BJ (cell line): ENCODE data around the gene PIP4K2A. TPM values are rescaled to one million over a fixed set of nuclear protein-coding genes. Genes with fewer than 3 reads are reported as not detected.

Source experiments
- CTCF ChIA-PET: fragments of 350-600 bp; formaldehyde crosslinking; extraction: SDS; loops from one replicate; lab custom pipeline; 2021; ENCODE audit warnings: antibody characterized with exemption, inconsistent platforms; lab: Yijun Ruan, JAX
- POLR2A ChIA-PET: fragments of 300-600 bp; sonication (Branson Sonifier 250); formaldehyde crosslinking; extraction: SDS; loops from one replicate; lab custom pipeline; 2021; ENCODE audit warnings: antibody characterized with exemption; lab: Charles Lee
- DNase-seq: peaks from one replicate; pipeline ENCODE4 v3.0.0-alpha.2; 2011; ENCODE audit warnings: low read depth
- H3K27me3 ChIP-seq: 2 replicates; pipeline ENCODE4 v1.6.0; 2011; ENCODE audit warnings: low read length; ENCODE audit not compliant: control insufficient read depth, insufficient read depth
- H3K36me3 ChIP-seq: 2 replicates; pipeline ENCODE4 v1.5.1; 2011; ENCODE audit warnings: low read length; ENCODE audit not compliant: control insufficient read depth, insufficient read depth
- H3K4me3 ChIP-seq: 2 replicates; pipeline ENCODE4 v1.5.1; 2011; ENCODE audit warnings: low read depth, mild to moderate bottlenecking, control low read depth, low read length
- CTCF ChIP-seq: IDR thresholded peaks from 2 replicates; pipeline ENCODE4 v1.5.1; 2011; ENCODE audit warnings: low read depth, mild to moderate bottlenecking, control low read depth, inconsistent platforms, low read length, moderate library complexity; ENCODE audit not compliant: insufficient read depth
- polyA plus RNA-seq: library from polyadenylated mRNA; depleted of rRNA; stranded (reverse); fragments of >200 nt; gene quantifications from 2 replicates; pipeline ENCODE4 v1.2.3, GENCODE V29; 2011

Gene PIP4K2A
- polyA plus RNA-seq, 1 experiment: 17.3 TPM

- CTCF ChIA-PET: interaction anchor here (1.3 kb wide), 1 partner anchor 50 kb away, joined by 3 read pairs; no protein-coding TSS in a partner anchor
- no peak for TF ChIP-seq CTCF
- DNase-seq: no peak
- Histone ChIP-seq H3K27me3 (no peaks in the 10 kb centered on the region), H3K4me3 (no peak overlapping the region), H3K36me3 (peaks cover 6% of the 10 kb centered on the region)
- POLR2A ChIA-PET: no interaction called here
Observed at GRCh38 chr10:22605168-22605567, 109.2 kb downstream of the PIP4K2A start.

GRCh38 chr10:22604344-22605126, 109.8 kb downstream of the PIP4K2A start:
- ChIA-PET POLR2A (no interaction called here), CTCF (interaction anchor here (1.3 kb wide), 1 partner anchor 51 kb away, joined by 3 read pairs; no protein-coding TSS in a partner anchor)
- H3K36me3 ChIP-seq: peaks cover 6% of the 10 kb centered on the region
- no peak for TF ChIP-seq CTCF
- H3K27me3 ChIP-seq: no peaks in the 10 kb centered on the region
- no peak overlapping the region for H3K4me3 ChIP-seq
- no peak for DNase-seq

GRCh38 chr10:22603581-22603980, 110.8 kb downstream of the PIP4K2A start:
- Histone ChIP-seq H3K27me3 (no peaks in the 10 kb centered on the region), H3K4me3 (no peak overlapping the region), H3K36me3 (peaks cover 6% of the 10 kb centered on the region)
- POLR2A ChIA-PET: no interaction called here
- no peak for DNase-seq
- TF ChIP-seq CTCF: no peak
- CTCF ChIA-PET: interaction anchor here (1.1 kb wide), 1 partner anchor 8 kb away, joined by 3 read pairs; no protein-coding TSS in a partner anchor

- no peak for DNase-seq
- Histone ChIP-seq H3K4me3 (no peak overlapping the region), H3K27me3 (no peaks in the 10 kb centered on the region), H3K36me3 (peaks cover 2% of the 10 kb centered on the region)
- ChIA-PET POLR2A (no interaction called here), CTCF (interaction anchor here (1.0 kb wide), 1 partner anchor 16 kb away, joined by 4 read pairs; no protein-coding TSS in a partner anchor)
- no peak for TF ChIP-seq CTCF
Observed at GRCh38 chr10:22601618-22602017, 112.8 kb downstream of the PIP4K2A start.

- Histone ChIP-seq H3K36me3 (peaks cover 2% of the 10 kb centered on the region), H3K27me3 (no peaks in the 10 kb centered on the region), H3K4me3 (no peak overlapping the region)
- TF ChIP-seq CTCF: no peak
- POLR2A ChIA-PET: interaction anchor here (0.5 kb wide), 1 partner anchor 19 kb away, joined by 7 read pairs; no protein-coding TSS in a partner anchor
- DNase-seq: no peak
- CTCF ChIA-PET: interaction anchor here (0.7 to 1.0 kb wide), 3 partner anchors 11 to 56 kb away, joined by 3 to 4 read pairs (median 3); no protein-coding TSS in a partner anchor
Observed at GRCh38 chr10:22599636-22600228, 114.6 kb downstream of the PIP4K2A start.
